HCT116 (cell line): Measurements from ENCODE around the gene OPN1SW. TPM values are rescaled to one million over a fixed set of nuclear protein-coding genes. Genes with fewer than 3 reads are reported as not detected.

Experiments used
- ATAC-seq: fragments of 200-7000 bp; cut with Tn5 transposase; 2 replicates; pipeline ENCODE4 v1.9.1; 2020; ENCODE audit warnings: mild to moderate bottlenecking, moderate library complexity
- BruUV-seq: library from RNA; stranded (reverse); fragments of 400-500 nt; replicated peaks from 2 replicates; lab custom pipeline; 2021; lab: Mats Ljungman, UMichigan
- CTCF ChIA-PET: fragments of 300-600 bp; sonication (Branson Sonifier 250); formaldehyde crosslinking; loops from one replicate; lab custom pipeline; 2021; ENCODE audit warnings: antibody characterized with exemption; lab: Charles Lee
- POLR2A ChIA-PET: fragments of 300-600, 350-600 bp; sonication (Branson Sonifier 250); formaldehyde crosslinking; loops from one replicate; lab custom pipeline; 2021; ENCODE audit warnings: antibody characterized with exemption; lab: Charles Lee
- RAD21 ChIA-PET, 2 experiments: fragments of 300-600 bp; sonication (Branson Sonifier 250); formaldehyde crosslinking; loops; one replicate each; lab custom pipeline; 2023; ENCODE audit warnings: low total read pairs in 2 of 2; ENCODE audit not compliant: uncharacterized antibody in 2 of 2, unreplicated experiment in 2 of 2, low non-redundant PET in 1 of 2; lab: Charles Lee
- DNase-seq: peaks from one replicate; pipeline ENCODE4 v3.0.0-alpha.2; 2010; ENCODE audit warnings: low read depth, low spot score
- H2AFZ ChIP-seq: fragments of 200-600 bp; shearing (Covaris generic), sonication (generic); 2 replicates; pipeline ENCODE4 v1.6.1; 2017; ENCODE audit warnings: low read depth, mixed run types, mixed read lengths, antibody characterized with exemption, low read length; ENCODE audit not compliant: poor library complexity, severe bottlenecking
- H3K27ac ChIP-seq: 2 replicates; pipeline ENCODE4 v1.5.1; 2012; ENCODE audit warnings: low read depth, low read length
- H3K27me3 ChIP-seq: fragments of 200-600 bp; sonication (generic); 2 replicates; pipeline ENCODE4 v1.6.1; 2016; ENCODE audit warnings: mixed run types, low read length, mixed read lengths; ENCODE audit not compliant: insufficient read depth
- H3K36me3 ChIP-seq, 2 experiments: fragments of 200-500 bp in 1 of 2; fragments of 200-600 bp in 1 of 2; sonication (Bioruptor generic) in 1 of 2; sonication (generic) in 1 of 2; 2 replicates each; pipeline versions ENCODE4 v1.5.1 to v1.6.1; 2014 to 2016; ENCODE audit warnings: low read length in 2 of 2, inconsistent platforms in 1 of 2, mixed read lengths in 1 of 2, mixed run types in 1 of 2; ENCODE audit not compliant: insufficient read depth in 2 of 2, control insufficient read depth in 1 of 2
- H3K4me1 ChIP-seq, 2 experiments: fragments of 200-600 bp in 1 of 2; sonication (generic) in 1 of 2; 2 replicates each; pipeline versions ENCODE4 v1.5.1 to v1.6.1; 2012 to 2017; ENCODE audit warnings: low read length in 2 of 2, inconsistent platforms in 1 of 2, mild to moderate bottlenecking in 1 of 2, mixed read lengths in 1 of 2, mixed run types in 1 of 2, moderate library complexity in 1 of 2; ENCODE audit not compliant: insufficient read depth in 2 of 2, control insufficient read depth in 1 of 2
- H3K4me2 ChIP-seq: fragments of 200-600 bp; sonication (generic); 2 replicates; pipeline ENCODE4 v1.6.1; 2017; ENCODE audit warnings: mixed run types, low read length, mixed read lengths
- H3K4me3 ChIP-seq, 2 experiments: fragments of 200-600 bp in 1 of 2; sonication (generic) in 1 of 2; replicated peaks in 1 of 2; 2 replicates each; pipeline ENCODE4 v1.5.1; 2011 to 2016; ENCODE audit warnings: low read length in 2 of 2, control low read depth in 1 of 2, low read depth in 1 of 2, mild to moderate bottlenecking in 1 of 2, mixed read lengths in 1 of 2, mixed run types in 1 of 2
- H3K79me2 ChIP-seq: fragments of 200-600 bp; sonication (generic); 2 replicates; pipeline ENCODE4 v1.6.1; 2017; ENCODE audit warnings: mild to moderate bottlenecking, mixed run types, low read length, moderate library complexity, mixed read lengths; ENCODE audit not compliant: insufficient read depth
- H3K9ac ChIP-seq: fragments of 200-600 bp; sonication (generic); 2 replicates; pipeline ENCODE4 v1.6.1; 2016; ENCODE audit warnings: low read length, mixed read lengths
- H3K9me2 ChIP-seq: fragments of 200-600 bp; sonication (generic), shearing (Covaris generic); 2 replicates; pipeline ENCODE4 v1.6.1; 2017; ENCODE audit warnings: mixed run types, mild to moderate bottlenecking, moderate library complexity; ENCODE audit not compliant: insufficient read depth
- H3K9me3 ChIP-seq, 2 experiments: fragments of 200-500 bp in 1 of 2; fragments of 200-600 bp in 1 of 2; sonication (Bioruptor generic) in 1 of 2; sonication (generic) in 1 of 2; 2 replicates each; pipeline ENCODE4 v1.6.1; 2014 to 2017; ENCODE audit warnings: low read length in 2 of 2, mixed read lengths in 2 of 2, inconsistent platforms in 1 of 2, low read depth in 1 of 2, mild to moderate bottlenecking in 1 of 2, mixed run types in 1 of 2, moderate library complexity in 1 of 2; ENCODE audit not compliant: control insufficient read depth in 1 of 2, insufficient read depth in 1 of 2
- H4K20me1 ChIP-seq: fragments of 200-600 bp; sonication (generic), shearing (Covaris generic); 2 replicates; pipeline ENCODE4 v1.6.1; 2017; ENCODE audit warnings: mixed run types, mild to moderate bottlenecking, moderate library complexity; ENCODE audit not compliant: insufficient read depth
- CBX3 ChIP-seq: IDR thresholded peaks from 2 replicates; pipeline ENCODE4 v1.6.1; 2012; ENCODE audit warnings: low read depth
- EGR1 ChIP-seq: IDR thresholded peaks from 2 replicates; pipeline ENCODE4 v1.6.1; 2012; ENCODE audit warnings: low read depth
- ELF1 ChIP-seq: IDR thresholded peaks from 2 replicates; pipeline ENCODE4 v1.6.1; 2012; ENCODE audit warnings: low read depth, borderline replicate concordance
- EZH2phosphoT487 ChIP-seq: fragments of 200-600 bp; IDR thresholded peaks from 2 replicates; pipeline ENCODE4 v1.6.1; 2018; ENCODE audit warnings: antibody characterized with exemption, borderline replicate concordance
- FOSL1 ChIP-seq: IDR thresholded peaks from 2 replicates; pipeline ENCODE4 v1.6.1; 2012; ENCODE audit warnings: low read depth
- JUND ChIP-seq: IDR thresholded peaks from 2 replicates; pipeline ENCODE4 v1.6.1; 2012
- POLR2A ChIP-seq: IDR thresholded peaks from 2 replicates; pipeline ENCODE4 v1.7.0; 2011; ENCODE audit warnings: borderline replicate concordance; ENCODE audit not compliant: insufficient read depth, insufficient read length; ENCODE audit errors: extremely low read depth
- POLR2AphosphoS5 ChIP-seq: IDR thresholded peaks from 2 replicates; pipeline ENCODE4 v1.6.1; 2011; ENCODE audit warnings: mild to moderate bottlenecking, low read depth, low read length, moderate library complexity
- RAD21 ChIP-seq: IDR thresholded peaks from 2 replicates; pipeline ENCODE4 v1.6.1; 2012; ENCODE audit warnings: low read depth, mild to moderate bottlenecking
- SIN3A ChIP-seq: IDR thresholded peaks from 2 replicates; pipeline ENCODE4 v1.6.1; 2012; ENCODE audit warnings: low read depth
- SP1 ChIP-seq: IDR thresholded peaks from 2 replicates; pipeline ENCODE4 v1.6.1; 2012; ENCODE audit warnings: low read depth
- TCF7L2 ChIP-seq: IDR thresholded peaks from 2 replicates; pipeline ENCODE4 v1.7.0; 2011; ENCODE audit warnings: borderline replicate concordance, inconsistent platforms; ENCODE audit not compliant: insufficient read depth, insufficient read length; ENCODE audit errors: extremely low read depth
- intact Hi-C: fragments of 100-400 bp; cut with micrococcal nuclease; formaldehyde crosslinking; loops from 2 replicates; pipeline ENCODE4 v1.10.0; 2022
- total RNA-seq: library from RNA; stranded (reverse); gene quantifications from one replicate; pipeline ENCODE4 v1.2.1, GENCODE V29; 2021; ENCODE audit not compliant: unreplicated experiment
- TF ChIP-seq, protein P1 (sequence below): IDR thresholded peaks from 2 replicates; pipeline ENCODE4 v1.6.1; 2012
- TF ChIP-seq, protein P2 (sequence below): IDR thresholded peaks from 2 replicates; pipeline ENCODE4 v1.6.1; 2012
- TF ChIP-seq, protein P3 (sequence below): IDR thresholded peaks from 2 replicates; pipeline ENCODE4 v1.6.1; 2012; ENCODE audit warnings: low read depth
- TF ChIP-seq, protein P4 (sequence below): IDR thresholded peaks from 2 replicates; pipeline ENCODE4 v1.6.1; 2011; ENCODE audit warnings: mild to moderate bottlenecking, low read length, moderate library complexity; ENCODE audit not compliant: insufficient replicate concordance; ENCODE audit errors: extremely low read depth

The OPN1SW gene
- total RNA-seq, 1 experiment from 2014 or later: not detected

DNA sequence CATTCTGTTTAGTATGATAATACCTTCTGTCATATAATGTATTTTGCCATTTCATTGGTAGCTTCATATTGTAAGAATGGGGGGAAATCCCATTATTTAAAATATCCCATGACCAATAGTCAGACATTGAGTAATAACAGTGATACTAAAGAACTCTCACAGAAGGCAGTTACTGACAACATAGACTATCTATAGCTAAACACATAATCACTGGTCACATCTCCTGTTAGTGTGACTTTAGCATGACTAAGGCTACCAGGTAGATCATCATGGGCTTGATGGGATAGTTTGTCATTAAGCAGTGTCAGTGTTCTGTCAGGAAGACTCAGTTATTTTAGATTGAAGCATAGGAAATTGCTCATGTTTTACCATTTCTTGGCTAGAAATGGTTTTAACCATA, 16.4 kb downstream of the OPN1SW start:
- Histone ChIP-seq H3K4me3 (no peak overlapping the region), H2AFZ (no peak overlapping the region), H3K9me2 (no peaks in the 10 kb centered on the region), H3K9ac (no peak overlapping the region), H3K9me3 (no peaks in the 10 kb centered on the region), H4K20me1 (no peaks in the 10 kb centered on the region), H3K4me1 (no peaks in the 10 kb centered on the region), H3K79me2 (peaks cover 34% of the 10 kb centered on the region), H3K27me3 (no peaks in the 10 kb centered on the region), H3K4me2 (no peak overlapping the region), H3K27ac (no peak overlapping the region), H3K36me3 (peaks cover 33 to 36% of the 10 kb centered on the region in 2 experiments)
- no TSS peak for BruUV-seq
- no peak for ATAC-seq
- DNase-seq: no peak
- TF ChIP-seq RAD21 (no peak), TCF7L2 (no peak), POLR2AphosphoS5 (no peak), EZH2phosphoT487 (no peak), SIN3A (no peak), CBX3 (no peak), JUND (no peak), ELF1 (no peak), SP1 (no peak), FOSL1 (no peak), EGR1 (no peak), POLR2A (no peak)
- TF ChIP-seq, protein P1, sequence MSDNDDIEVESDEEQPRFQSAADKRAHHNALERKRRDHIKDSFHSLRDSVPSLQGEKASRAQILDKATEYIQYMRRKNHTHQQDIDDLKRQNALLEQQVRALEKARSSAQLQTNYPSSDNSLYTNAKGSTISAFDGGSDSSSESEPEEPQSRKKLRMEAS: no peak
- TF ChIP-seq, protein P2, sequence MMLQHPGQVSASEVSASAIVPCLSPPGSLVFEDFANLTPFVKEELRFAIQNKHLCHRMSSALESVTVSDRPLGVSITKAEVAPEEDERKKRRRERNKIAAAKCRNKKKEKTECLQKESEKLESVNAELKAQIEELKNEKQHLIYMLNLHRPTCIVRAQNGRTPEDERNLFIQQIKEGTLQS: no peak
- TF ChIP-seq, protein P3, sequence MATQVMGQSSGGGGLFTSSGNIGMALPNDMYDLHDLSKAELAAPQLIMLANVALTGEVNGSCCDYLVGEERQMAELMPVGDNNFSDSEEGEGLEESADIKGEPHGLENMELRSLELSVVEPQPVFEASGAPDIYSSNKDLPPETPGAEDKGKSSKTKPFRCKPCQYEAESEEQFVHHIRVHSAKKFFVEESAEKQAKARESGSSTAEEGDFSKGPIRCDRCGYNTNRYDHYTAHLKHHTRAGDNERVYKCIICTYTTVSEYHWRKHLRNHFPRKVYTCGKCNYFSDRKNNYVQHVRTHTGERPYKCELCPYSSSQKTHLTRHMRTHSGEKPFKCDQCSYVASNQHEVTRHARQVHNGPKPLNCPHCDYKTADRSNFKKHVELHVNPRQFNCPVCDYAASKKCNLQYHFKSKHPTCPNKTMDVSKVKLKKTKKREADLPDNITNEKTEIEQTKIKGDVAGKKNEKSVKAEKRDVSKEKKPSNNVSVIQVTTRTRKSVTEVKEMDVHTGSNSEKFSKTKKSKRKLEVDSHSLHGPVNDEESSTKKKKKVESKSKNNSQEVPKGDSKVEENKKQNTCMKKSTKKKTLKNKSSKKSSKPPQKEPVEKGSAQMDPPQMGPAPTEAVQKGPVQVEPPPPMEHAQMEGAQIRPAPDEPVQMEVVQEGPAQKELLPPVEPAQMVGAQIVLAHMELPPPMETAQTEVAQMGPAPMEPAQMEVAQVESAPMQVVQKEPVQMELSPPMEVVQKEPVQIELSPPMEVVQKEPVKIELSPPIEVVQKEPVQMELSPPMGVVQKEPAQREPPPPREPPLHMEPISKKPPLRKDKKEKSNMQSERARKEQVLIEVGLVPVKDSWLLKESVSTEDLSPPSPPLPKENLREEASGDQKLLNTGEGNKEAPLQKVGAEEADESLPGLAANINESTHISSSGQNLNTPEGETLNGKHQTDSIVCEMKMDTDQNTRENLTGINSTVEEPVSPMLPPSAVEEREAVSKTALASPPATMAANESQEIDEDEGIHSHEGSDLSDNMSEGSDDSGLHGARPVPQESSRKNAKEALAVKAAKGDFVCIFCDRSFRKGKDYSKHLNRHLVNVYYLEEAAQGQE: no peak
- TF ChIP-seq, protein P4, sequence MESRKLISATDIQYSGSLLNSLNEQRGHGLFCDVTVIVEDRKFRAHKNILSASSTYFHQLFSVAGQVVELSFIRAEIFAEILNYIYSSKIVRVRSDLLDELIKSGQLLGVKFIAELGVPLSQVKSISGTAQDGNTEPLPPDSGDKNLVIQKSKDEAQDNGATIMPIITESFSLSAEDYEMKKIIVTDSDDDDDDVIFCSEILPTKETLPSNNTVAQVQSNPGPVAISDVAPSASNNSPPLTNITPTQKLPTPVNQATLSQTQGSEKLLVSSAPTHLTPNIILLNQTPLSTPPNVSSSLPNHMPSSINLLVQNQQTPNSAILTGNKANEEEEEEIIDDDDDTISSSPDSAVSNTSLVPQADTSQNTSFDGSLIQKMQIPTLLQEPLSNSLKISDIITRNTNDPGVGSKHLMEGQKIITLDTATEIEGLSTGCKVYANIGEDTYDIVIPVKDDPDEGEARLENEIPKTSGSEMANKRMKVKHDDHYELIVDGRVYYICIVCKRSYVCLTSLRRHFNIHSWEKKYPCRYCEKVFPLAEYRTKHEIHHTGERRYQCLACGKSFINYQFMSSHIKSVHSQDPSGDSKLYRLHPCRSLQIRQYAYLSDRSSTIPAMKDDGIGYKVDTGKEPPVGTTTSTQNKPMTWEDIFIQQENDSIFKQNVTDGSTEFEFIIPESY: no peak
- RAD21 ChIA-PET: no interaction called here
- POLR2A ChIA-PET: no interaction called here
- intact Hi-C loops: no loop called here
- CTCF ChIA-PET: no interaction called here
